GM12878 (cell line): ENCODE results near the gene RCE1. TPM values are rescaled to one million over a fixed set of nuclear protein-coding genes. Genes with fewer than 3 reads are reported as not detected.
A peak's percentile ranks its signal among the peaks of the same experiment; 100 is the strongest.

Experiments used
- ATAC-seq: fragments of 200-7000 bp; cut with Tn5 transposase; 3 replicates; pipeline ENCODE4 v1.9.1; 2020; ENCODE audit warnings: mild to moderate bottlenecking, moderate library complexity
- BruUV-seq: library from RNA; stranded (reverse); fragments of 400-500 nt; replicated peaks from 2 replicates; lab custom pipeline; 2021; lab: Mats Ljungman, UMichigan
- CTCF ChIA-PET: fragments of 300-600 bp; sonication (Branson Sonifier 250); formaldehyde crosslinking; extraction: SDS; loops from one replicate; lab custom pipeline; 2021; ENCODE audit warnings: inconsistent platforms; lab: Yijun Ruan, JAX
- POLR2A ChIA-PET: fragments of 350-600 bp; formaldehyde crosslinking; extraction: SDS; loops from one replicate; lab custom pipeline; 2021; ENCODE audit warnings: inconsistent platforms; lab: Charles Lee
- RAD21 ChIA-PET: fragments of 300-600 bp; sonication (Branson Sonifier 250); formaldehyde crosslinking; loops from one replicate; lab custom pipeline; 2023; ENCODE audit warnings: antibody characterized with exemption; ENCODE audit not compliant: unreplicated experiment; lab: Charles Lee
- SMC1A ChIA-PET: fragments of 300-600 bp; sonication (Branson Sonifier 250); formaldehyde crosslinking; loops from one replicate; lab custom pipeline; 2023; ENCODE audit not compliant: unreplicated experiment, uncharacterized antibody; lab: Charles Lee
- DNase-seq: peaks from one replicate; pipeline ENCODE4 v3.0.0-alpha.2; 2011; ENCODE audit warnings: low read depth, low spot score
- FAIRE-seq: peaks from 3 replicates; lab custom pipeline; 2011; peaks lifted over from hg19 to GRCh38; lab: Jason Lieb, UNC
- H2AFZ ChIP-seq: 2 replicates; pipeline ENCODE4 v1.6.0; 2011; ENCODE audit warnings: low read depth, low read length, control low read depth; ENCODE audit not compliant: control insufficient read depth
- H3K27ac ChIP-seq: 2 replicates; pipeline ENCODE4 v1.5.1; 2011; ENCODE audit warnings: control low read depth; ENCODE audit not compliant: control insufficient read depth, insufficient read depth
- H3K27me3 ChIP-seq, 2 experiments: replicated peaks in 1 of 2; 2 replicates each; pipeline versions ENCODE4 v1.6.0 to v1.6.1; 2011; ENCODE audit warnings: low read length in 1 of 2; ENCODE audit not compliant: control insufficient read depth in 2 of 2, insufficient read depth in 2 of 2
- H3K36me3 ChIP-seq, 2 experiments: 2 replicates each; pipeline ENCODE4 v1.5.1; 2011; ENCODE audit warnings: low read length in 1 of 2; ENCODE audit not compliant: control insufficient read depth in 2 of 2, insufficient read depth in 2 of 2
- H3K4me1 ChIP-seq: 2 replicates; pipeline ENCODE4 v1.6.1; 2011; ENCODE audit warnings: mild to moderate bottlenecking, low read length, moderate library complexity, mixed read lengths; ENCODE audit not compliant: control insufficient read depth, insufficient read depth
- H3K4me2 ChIP-seq: 2 replicates; pipeline ENCODE4 v1.6.0; 2011; ENCODE audit warnings: control low read depth; ENCODE audit not compliant: control insufficient read depth, insufficient read depth
- H3K4me3 ChIP-seq: fragments of 200-600 bp; sonication (generic); 2 replicates; pipeline ENCODE4 v1.5.1; 2016
- H3K79me2 ChIP-seq: 2 replicates; pipeline ENCODE4 v1.6.0; 2011; ENCODE audit warnings: low read length; ENCODE audit not compliant: control insufficient read depth, insufficient read depth
- H3K9ac ChIP-seq: 2 replicates; pipeline ENCODE4 v1.8.0; 2011; ENCODE audit warnings: low read length, control low read depth, mixed read lengths; ENCODE audit not compliant: control insufficient read depth, insufficient read depth
- H3K9me3 ChIP-seq: replicated peaks from 3 replicates; pipeline ENCODE4 v1.5.1; 2011; ENCODE audit warnings: mild to moderate bottlenecking, low read length; ENCODE audit not compliant: control insufficient read depth, insufficient read depth
- H4K20me1 ChIP-seq: 2 replicates; pipeline ENCODE4 v1.6.0; 2011; ENCODE audit not compliant: control insufficient read depth, insufficient read depth
- CBX5 ChIP-seq: sonication (generic); IDR thresholded peaks from 2 replicates; pipeline ENCODE4 v1.6.1; 2016; ENCODE audit warnings: low read depth, moderate library complexity, mild to moderate bottlenecking, inconsistent platforms
- POLR2AphosphoS5 ChIP-seq: IDR thresholded peaks from 2 replicates; pipeline ENCODE4 v1.6.1; 2011; ENCODE audit warnings: mild to moderate bottlenecking, low read length, inconsistent platforms
- WGBS: methylation state at CpG from one replicate; pipeline ENCODE4 v1.1.6; 2016; ENCODE audit warnings: low lambda C conversion rate; ENCODE audit not compliant: insufficient replicate concordance, insufficient coverage; ENCODE audit errors: missing lambda C conversion rate; 5-methylcytosine and 5-hydroxymethylcytosine counted together
- in situ Hi-C: fragments of 300-500 bp; cut with MboI; formaldehyde crosslinking; loops from 9 replicates; pipeline ENCODE4 v1.14.3; 2018; ENCODE audit warnings: mixed read lengths
- intact Hi-C: fragments of 100-400 bp; cut with micrococcal nuclease; formaldehyde crosslinking; loops from one replicate; pipeline ENCODE4 v1.14.2; 2022; ENCODE audit not compliant: unreplicated experiment
- polyA plus RNA-seq, 11 experiments: library from polyadenylated mRNA; depleted of rRNA in 4 of 11; unstranded in 6 of 11; stranded (reverse) in 5 of 11; fragments of >200 nt; fragmentation: Nextera tagmentation in 4 of 11; fragmentation: Illumina TruSeq in 1 of 11; extraction: Ambion mirVana in 4 of 11; extraction: Trizol in 1 of 11; gene quantifications; 1 replicate in 1 of 11; 2 replicates in 10 of 11; pipeline versions ENCODE4 v1.2.1 to v1.2.3, GENCODE V29; 2011 to 2016; ENCODE audit warnings: inconsistent platforms in 2 of 11, missing spikeins in 2 of 11, low read depth in 1 of 11
- total RNA-seq, 4 experiments: library from RNA; depleted of rRNA in 3 of 4; stranded (reverse); fragments of >200 nt in 3 of 4; fragmentation: Illumina TruSeq in 1 of 4; extraction: Trizol in 1 of 4; gene quantifications; 2 replicates each; pipeline versions ENCODE4 v1.2.1 to v1.2.3, GENCODE V29; 2013 to 2021
- TF ChIP-seq, protein P1 (sequence below): IDR thresholded peaks from 2 replicates; pipeline ENCODE4 v1.6.1; 2012; ENCODE audit warnings: mild to moderate bottlenecking, low read depth, low read length

RCE1 gene
- total and polyA plus RNA-seq, 10 of the 15 experiments (the other 5 are each of a cell fraction or from before 2014, with no cell fraction given) = 0.79 to 32.9 (median 16.4) TPM

DNA sequence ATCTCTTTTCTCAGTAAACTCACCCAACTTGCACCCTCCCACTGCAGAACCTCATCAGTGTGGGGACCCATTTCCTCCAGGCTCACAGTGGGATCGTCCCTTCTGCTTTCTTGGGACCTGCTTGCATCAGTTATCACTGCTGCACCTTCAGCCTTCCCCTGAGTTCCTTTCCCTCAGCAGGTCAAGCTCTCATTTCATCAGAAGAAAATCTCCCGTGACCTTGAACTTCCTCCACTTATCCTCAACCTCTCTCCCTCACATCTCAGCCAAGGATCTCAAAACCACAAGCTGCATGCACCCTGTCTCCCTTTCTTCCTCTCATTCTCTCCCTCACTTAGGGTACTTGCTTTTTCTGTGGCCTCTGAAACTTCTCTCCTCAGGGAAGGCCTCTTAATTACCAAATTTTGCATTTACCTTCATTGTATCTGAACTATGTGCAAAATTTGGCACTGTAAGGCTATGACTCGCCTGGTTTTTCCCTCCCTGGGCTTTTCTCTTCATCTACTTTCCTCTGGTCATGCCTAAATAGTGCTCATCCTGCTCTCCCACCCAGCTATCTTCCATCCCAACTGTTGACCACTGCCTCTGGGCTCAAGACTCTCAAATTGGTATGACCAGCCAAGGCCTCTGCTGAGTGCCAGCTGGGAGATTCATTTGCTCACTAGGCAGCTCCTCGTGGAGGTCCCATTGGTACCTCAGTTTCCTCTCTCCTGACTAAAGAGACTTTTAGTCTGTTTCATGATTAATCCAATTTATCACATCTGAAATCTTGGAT, 2.7 kb upstream of the RCE1 start:
- no TSS peak for BruUV-seq
- ATAC-seq = no peak
- peaks cover 0 to 12% of the 10 kb centered on the region in 2 experiments; a peak in 1 of 4 replicates for H3K36me3 ChIP-seq
- TF ChIP-seq POLR2AphosphoS5 (peak; percentile 45; the same call in 1 of the 2 replicates), CBX5 (no peak)
- TF ChIP-seq, protein P1, sequence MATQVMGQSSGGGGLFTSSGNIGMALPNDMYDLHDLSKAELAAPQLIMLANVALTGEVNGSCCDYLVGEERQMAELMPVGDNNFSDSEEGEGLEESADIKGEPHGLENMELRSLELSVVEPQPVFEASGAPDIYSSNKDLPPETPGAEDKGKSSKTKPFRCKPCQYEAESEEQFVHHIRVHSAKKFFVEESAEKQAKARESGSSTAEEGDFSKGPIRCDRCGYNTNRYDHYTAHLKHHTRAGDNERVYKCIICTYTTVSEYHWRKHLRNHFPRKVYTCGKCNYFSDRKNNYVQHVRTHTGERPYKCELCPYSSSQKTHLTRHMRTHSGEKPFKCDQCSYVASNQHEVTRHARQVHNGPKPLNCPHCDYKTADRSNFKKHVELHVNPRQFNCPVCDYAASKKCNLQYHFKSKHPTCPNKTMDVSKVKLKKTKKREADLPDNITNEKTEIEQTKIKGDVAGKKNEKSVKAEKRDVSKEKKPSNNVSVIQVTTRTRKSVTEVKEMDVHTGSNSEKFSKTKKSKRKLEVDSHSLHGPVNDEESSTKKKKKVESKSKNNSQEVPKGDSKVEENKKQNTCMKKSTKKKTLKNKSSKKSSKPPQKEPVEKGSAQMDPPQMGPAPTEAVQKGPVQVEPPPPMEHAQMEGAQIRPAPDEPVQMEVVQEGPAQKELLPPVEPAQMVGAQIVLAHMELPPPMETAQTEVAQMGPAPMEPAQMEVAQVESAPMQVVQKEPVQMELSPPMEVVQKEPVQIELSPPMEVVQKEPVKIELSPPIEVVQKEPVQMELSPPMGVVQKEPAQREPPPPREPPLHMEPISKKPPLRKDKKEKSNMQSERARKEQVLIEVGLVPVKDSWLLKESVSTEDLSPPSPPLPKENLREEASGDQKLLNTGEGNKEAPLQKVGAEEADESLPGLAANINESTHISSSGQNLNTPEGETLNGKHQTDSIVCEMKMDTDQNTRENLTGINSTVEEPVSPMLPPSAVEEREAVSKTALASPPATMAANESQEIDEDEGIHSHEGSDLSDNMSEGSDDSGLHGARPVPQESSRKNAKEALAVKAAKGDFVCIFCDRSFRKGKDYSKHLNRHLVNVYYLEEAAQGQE = no peak
- FAIRE-seq = no peak
- intact Hi-C loops (no loop called here), in situ Hi-C loops (no loop called here)
- SMC1A ChIA-PET = no interaction called here
- H3K27me3 ChIP-seq = no peaks in the 10 kb centered on the region
- H3K9me3 ChIP-seq = no peaks in the 10 kb centered on the region
- peaks cover 37% of the 10 kb centered on the region for H3K79me2 ChIP-seq
- H3K4me3 ChIP-seq = no peak overlapping the region
- POLR2A ChIA-PET = interaction anchor here (0.6 to 0.7 kb wide), 2 partner anchors 16 to 805 kb away, joined by 3 read pairs; no protein-coding TSS in a partner anchor
- RAD21 ChIA-PET = interaction anchor here (1.9 kb wide), 1 partner anchor 145 kb away, joined by 6 read pairs; no protein-coding TSS in a partner anchor
- no peak overlapping the region for H3K27ac ChIP-seq
- H3K4me1 ChIP-seq = peaks cover 16% of the 10 kb centered on the region
- WGBS = 74% methylated on average over 4 of the region's 4 CpGs
- H4K20me1 ChIP-seq = no peaks in the 10 kb centered on the region
- no peak for DNase-seq
- H3K4me2 ChIP-seq = no peak overlapping the region; the same call in 1 of the 2 replicates
- no peak overlapping the region for H2AFZ ChIP-seq
- CTCF ChIA-PET = interaction anchor here (1.0 to 3.3 kb wide), 5 partner anchors 11 to 162 kb away, joined by 3 to 11 read pairs (median 4); partner anchors contain the start of gene RBM4B
- no peak overlapping the region for H3K9ac ChIP-seq
